Measurements from ENCODE around the gene OBP2B.

- TF ChIP-seq CTCF (IDR thresholded peaks at IDR 0.05) (no peak), POLR2A (IDR thresholded peaks at IDR 0.05) (no peak)
Measured at GRCh38 chr9:133161547-133161950, 47.5 kb downstream of the OBP2B start.

All from vagina (tissue), 2 donors.